Sigmoid colon (tissue), 4 donors: ENCODE data around the gene FLCN.

Experiments
- CTCF ChIP-seq, 4 experiments: fragments of 450-650 bp in 3 of 4; fragments of 200-600 bp in 1 of 4; IDR thresholded peaks; one replicate each; pipeline ENCODE4 v1.5.1; 2016 to 2019; ENCODE audit warnings: antibody characterized with exemption in 4 of 4, mild to moderate bottlenecking in 3 of 4, moderate library complexity in 2 of 4
- POLR2A ChIP-seq, 2 donors: fragments of 450-650 bp; IDR thresholded peaks; one replicate each; pipeline ENCODE4 v1.6.1; 2016; ENCODE audit warnings: antibody characterized with exemption in 2 of 2, mild to moderate bottlenecking in 2 of 2, moderate library complexity in 2 of 2
- POLR2AphosphoS5 ChIP-seq, 4 donors: sonication (generic); formaldehyde crosslinking; IDR thresholded peaks; one replicate each; pipeline ENCODE4 v1.6.1; 2017; ENCODE audit warnings: antibody characterized with exemption in 4 of 4

DNA sequence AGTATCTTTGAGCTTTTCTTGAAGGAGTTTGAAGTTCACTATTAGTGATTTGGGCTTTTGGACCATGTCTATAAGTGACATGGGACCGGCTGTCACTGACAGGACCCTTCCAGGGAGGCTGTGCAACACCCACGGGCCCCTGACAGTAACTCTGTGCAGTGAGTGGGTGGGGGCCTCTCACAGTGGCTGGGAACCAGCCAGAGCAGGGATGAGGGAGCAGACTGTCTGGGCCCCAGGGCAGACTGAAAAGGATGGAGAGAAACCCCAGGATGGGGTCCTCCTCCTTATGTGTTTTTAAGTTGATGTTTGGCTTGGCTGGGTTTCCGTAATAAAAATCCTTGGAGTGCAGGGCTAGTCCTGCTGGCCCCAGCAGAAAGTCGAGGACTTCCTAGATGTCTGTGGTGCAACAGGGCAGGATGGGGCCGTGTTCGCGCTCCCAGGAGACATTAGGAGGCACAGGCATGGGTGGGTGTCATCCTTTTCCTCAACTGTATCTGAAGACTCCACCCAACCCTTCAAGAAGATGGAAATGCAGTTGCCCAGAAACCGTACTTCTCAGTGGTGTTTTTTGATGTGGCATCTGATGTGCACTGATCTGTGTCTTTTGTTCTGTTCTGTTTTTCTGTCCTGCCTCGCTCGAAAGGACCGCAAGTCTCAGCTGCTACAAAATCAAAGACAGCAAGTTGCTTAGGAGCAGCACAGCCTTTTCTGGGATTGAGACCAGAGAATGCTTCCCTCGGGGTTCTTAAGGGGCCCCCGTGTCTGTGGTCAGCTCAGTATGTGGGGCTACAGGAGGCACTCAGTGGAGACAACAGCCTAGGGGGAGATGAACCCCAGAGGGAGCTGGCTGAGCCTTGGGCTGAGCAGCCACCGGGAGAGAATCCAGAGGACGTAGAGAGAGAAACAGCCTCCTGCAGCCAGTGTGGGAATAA is 55.0 kb downstream of the FLCN start:
- TF ChIP-seq CTCF (IDR thresholded peaks at IDR 0.05) (no peak), POLR2AphosphoS5 (IDR thresholded peaks at IDR 0.05) (no peak), POLR2A (IDR thresholded peaks at IDR 0.05) (no peak)
